PC-9 (cell line): ENCODE results near the gene SNX19. TPM values are rescaled to one million over a fixed set of nuclear protein-coding genes. Genes with fewer than 3 reads are reported as not detected.

Experiments used
- BruUV-seq: library from RNA; stranded (reverse); fragments of 400-500 nt; replicated peaks from 2 replicates; lab custom pipeline; 2021; lab: Mats Ljungman, UMichigan
- CTCF ChIA-PET: fragments of 300-600 bp; sonication (Branson Sonifier 250); formaldehyde crosslinking; loops from one replicate; lab custom pipeline; 2022; ENCODE audit warnings: antibody characterized with exemption; lab: Charles Lee
- POLR2A ChIA-PET: fragments of 300-600 bp; sonication (Branson Sonifier 250); formaldehyde crosslinking; loops from one replicate; lab custom pipeline; 2022; ENCODE audit warnings: antibody characterized with exemption; ENCODE audit not compliant: unreplicated experiment; lab: Charles Lee
- DNase-seq, 2 experiments: peaks; one replicate each; pipeline versions ENCODE4 v3.0.0 to v3.0.0-alpha.2; 2015 to 2022; ENCODE audit warnings: mixed read lengths in 1 of 2
- H2AFZ ChIP-seq: fragments of 200-600 bp; sonication (generic); 2 replicates; pipeline ENCODE4 v1.8.1; 2017; ENCODE audit warnings: antibody characterized with exemption
- H3F3A ChIP-seq: fragments of 200-600 bp; sonication (generic); 2 replicates; pipeline ENCODE4 v1.8.1; 2017; ENCODE audit warnings: antibody characterized with exemption, mild to moderate bottlenecking, low read depth; ENCODE audit not compliant: insufficient read depth
- H3K27ac ChIP-seq: fragments of 200-600 bp; sonication (generic); 2 replicates; pipeline ENCODE4 v1.6.1; 2016; ENCODE audit warnings: mixed run types
- H3K27me3 ChIP-seq: fragments of 200-600 bp; sonication (generic); 2 replicates; pipeline ENCODE4 v1.6.1; 2016; ENCODE audit warnings: low read depth, mixed run types; ENCODE audit not compliant: insufficient read depth
- H3K36me3 ChIP-seq: fragments of 200-600 bp; sonication (generic); 2 replicates; pipeline ENCODE4 v1.6.1; 2016; ENCODE audit warnings: low read depth, mixed run types
- H3K4me1 ChIP-seq: fragments of 200-600 bp; sonication (generic); replicated peaks from 2 replicates; pipeline ENCODE4 v1.6.1; 2016; ENCODE audit warnings: mixed run types; ENCODE audit not compliant: insufficient read depth
- H3K4me2 ChIP-seq: fragments of 200-600 bp; sonication (generic); 2 replicates; pipeline ENCODE4 v1.6.1; 2017; ENCODE audit warnings: mixed run types
- H3K4me3 ChIP-seq: fragments of 200-600 bp; sonication (generic); 2 replicates; pipeline ENCODE4 v1.6.1; 2016; ENCODE audit warnings: mixed run types
- H3K79me2 ChIP-seq: fragments of 200-600 bp; sonication (generic); 2 replicates; pipeline ENCODE4 v1.6.1; 2017; ENCODE audit warnings: low read depth, mixed run types
- H3K9me2 ChIP-seq: fragments of 200-600 bp; sonication (generic); 2 replicates; pipeline ENCODE4 v1.8.1; 2017; ENCODE audit warnings: mild to moderate bottlenecking; ENCODE audit not compliant: insufficient read depth
- H3K9me3 ChIP-seq: fragments of 200-600 bp; sonication (generic); 2 replicates; pipeline ENCODE4 v1.8.1; 2016; ENCODE audit warnings: low read depth; ENCODE audit not compliant: insufficient read depth
- H4K20me1 ChIP-seq: fragments of 200-600 bp; sonication (generic); 2 replicates; pipeline ENCODE4 v1.8.1; 2017; ENCODE audit not compliant: insufficient read depth
- CTCF ChIP-seq: fragments of 200-600 bp; sonication (generic); conservative IDR thresholded peaks from 2 replicates; pipeline ENCODE4 v1.6.1; 2017; ENCODE audit warnings: mixed run types, antibody characterized with exemption, mild to moderate bottlenecking, moderate library complexity
- EZH2 ChIP-seq: fragments of 200-600 bp; sonication (generic); IDR thresholded peaks from 2 replicates; pipeline ENCODE4 v1.8.0; 2017; ENCODE audit warnings: antibody characterized with exemption, low read depth
- intact Hi-C: fragments of 100-400 bp; cut with micrococcal nuclease; formaldehyde crosslinking; loops from one replicate; pipeline ENCODE4 v1.10.0; 2022; ENCODE audit not compliant: unreplicated experiment
- total RNA-seq: library from RNA; stranded (reverse); gene quantifications from 2 replicates; pipeline ENCODE4 v1.2.3, GENCODE V29; 2021

Gene SNX19
- total RNA-seq, 1 experiment from 2014 or later, result 43.5 TPM

DNA sequence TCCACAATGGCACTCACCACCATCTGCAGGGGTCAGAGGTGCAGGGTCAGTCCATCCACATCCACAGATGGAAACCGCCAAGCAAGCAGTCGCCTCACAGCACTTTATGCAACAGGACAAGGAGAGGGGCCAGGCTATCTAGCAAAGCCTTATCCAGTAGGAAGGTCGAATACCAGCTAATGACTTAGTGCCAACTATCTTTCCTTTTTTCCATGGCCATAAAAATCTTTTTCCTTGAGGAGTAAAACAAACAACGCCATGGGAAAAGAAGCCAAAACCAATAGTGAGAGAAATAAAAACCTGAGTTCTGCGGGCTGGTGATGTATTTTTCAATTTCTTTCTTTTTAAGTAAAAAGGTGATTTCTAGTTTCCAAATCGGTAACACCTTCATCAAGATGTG is 8.2 kb downstream of the SNX19 start:
- Histone ChIP-seq H3K9me2 (no peaks in the 10 kb centered on the region), H2AFZ (no peak overlapping the region), H3K79me2 (no peaks in the 10 kb centered on the region), H3K27me3 (no peaks in the 10 kb centered on the region), H3K9me3 (no peaks in the 10 kb centered on the region), H3F3A (no peaks in the 10 kb centered on the region), H3K4me3 (no peak overlapping the region), H4K20me1 (peaks cover 4% of the 10 kb centered on the region), H3K4me1 (no peaks in the 10 kb centered on the region), H3K4me2 (no peak overlapping the region), H3K36me3 (peaks cover 27% of the 10 kb centered on the region), H3K27ac (no peak overlapping the region)
- CTCF ChIA-PET, result no interaction called here
- POLR2A ChIA-PET, result no interaction called here
- TF ChIP-seq CTCF, result no peak
- TF ChIP-seq EZH2, result no peak
- BruUV-seq, result no TSS peak
- intact Hi-C loops, result no loop called here
- no peak for DNase-seq

DNA sequence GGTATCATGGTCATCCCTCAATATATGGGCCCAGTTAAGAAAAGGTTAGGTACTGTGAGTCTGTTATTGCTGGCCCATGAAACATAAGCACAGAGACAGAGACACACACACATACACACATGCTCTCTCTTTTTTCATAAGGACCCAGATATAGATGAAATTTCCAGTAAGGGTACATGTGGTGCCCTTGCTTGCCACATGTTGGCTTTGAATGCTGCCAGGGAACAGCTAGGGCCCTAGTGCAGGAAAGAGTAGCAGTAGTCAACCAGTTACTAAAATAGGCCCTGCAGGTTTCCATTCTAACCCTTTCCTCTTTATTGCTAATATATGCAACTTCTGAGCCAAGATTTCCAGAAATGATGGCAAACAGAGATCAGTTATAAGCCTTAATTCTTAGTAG is 9.1 kb downstream of the SNX19 start:
- no peak for TF ChIP-seq CTCF
- no peak for TF ChIP-seq EZH2
- no peak overlapping the region for H3K27ac ChIP-seq
- DNase-seq, result no peak
- no peak overlapping the region for H2AFZ ChIP-seq
- no peaks in the 10 kb centered on the region for H3K4me1 ChIP-seq
- peaks cover 29% of the 10 kb centered on the region for H3K36me3 ChIP-seq
- no peaks in the 10 kb centered on the region for H3K9me3 ChIP-seq
- ChIA-PET POLR2A (no interaction called here), CTCF (no interaction called here)
- no peak overlapping the region for H3K4me2 ChIP-seq
- H3K4me3 ChIP-seq, result no peak overlapping the region
- H3K79me2 ChIP-seq, result no peaks in the 10 kb centered on the region
- H4K20me1 ChIP-seq, result peaks cover 4% of the 10 kb centered on the region
- H3F3A ChIP-seq, result no peaks in the 10 kb centered on the region
- H3K27me3 ChIP-seq, result no peaks in the 10 kb centered on the region
- BruUV-seq, result no TSS peak
- intact Hi-C loops, result no loop called here
- no peaks in the 10 kb centered on the region for H3K9me2 ChIP-seq

DNA sequence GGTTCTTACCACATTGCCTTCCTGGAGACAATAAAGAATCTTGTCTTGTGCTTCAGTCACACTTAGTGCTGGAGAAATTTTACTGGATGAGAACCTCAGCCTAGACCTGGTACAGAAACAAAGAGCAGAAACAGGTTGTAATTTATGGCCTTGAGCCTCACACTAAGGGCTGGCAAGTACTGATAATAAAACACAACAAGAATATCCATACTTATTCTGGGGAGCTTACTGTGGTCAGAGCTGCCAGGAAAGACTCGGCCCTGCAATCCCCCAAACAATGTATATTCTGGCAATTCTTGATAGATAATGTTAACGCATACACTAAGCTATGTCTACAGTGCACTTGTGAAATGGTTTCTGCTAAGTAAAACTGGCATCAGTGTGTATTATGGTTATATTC is 9.7 kb downstream of the SNX19 start:
- Histone ChIP-seq H3K9me3 (no peaks in the 10 kb centered on the region), H3K36me3 (peaks cover 29% of the 10 kb centered on the region), H3K4me2 (no peak overlapping the region), H3K27me3 (no peaks in the 10 kb centered on the region), H4K20me1 (peaks cover 4% of the 10 kb centered on the region; the same call in 1 of the 2 replicates), H3K27ac (no peak overlapping the region), H3K9me2 (no peaks in the 10 kb centered on the region), H3F3A (no peaks in the 10 kb centered on the region), H3K4me3 (no peak overlapping the region), H3K79me2 (no peaks in the 10 kb centered on the region), H3K4me1 (no peaks in the 10 kb centered on the region), H2AFZ (no peak overlapping the region)
- no peak for DNase-seq
- POLR2A ChIA-PET, result no interaction called here
- TF ChIP-seq EZH2 (no peak), CTCF (no peak)
- CTCF ChIA-PET, result no interaction called here
- BruUV-seq, result no TSS peak
- intact Hi-C loops, result no loop called here
